Heart left ventricle (tissue), 13 donors: ENCODE data around the gene ALOXE3.

Experiments used
- POLR2A ChIP-seq, 2 donors: fragments of 450-650 bp; IDR thresholded peaks; one replicate each; pipeline ENCODE4 v1.6.1; 2017; ENCODE audit warnings: antibody characterized with exemption in 2 of 2, mild to moderate bottlenecking in 2 of 2, moderate library complexity in 2 of 2
- TF ChIP-seq, protein P1 (sequence below), 12 donors: fragments of 200-600 bp; sonication (generic) in 4 of 12; IDR thresholded peaks; one replicate each; pipeline versions ENCODE4 v1.5.0 to v1.8.0; 2018 to 2022; ENCODE audit warnings: antibody characterized with exemption in 12 of 12, mild to moderate bottlenecking in 5 of 12
- donor health status: ischemic (EF 13 %, LVEDD 7.1; RV severe dilation, severe dysfunction).
- donor health status: DM: no; HTN: yes; CAD: no.
- donor health status: DM: no; HTN: no; CAD: no.
- donor health status: ischemic (EF 25% LVEDD 6.9; RV normal size, moderate dysfunction).
- donor health status: ischemic (EF 25% LVEDD 5.7; RV mildly dilated, moderate dysfunction).
- donor health status: ischemic (EF 35%, LVEDD 5.7; RV mildly dilated, moderate dysfunction).
- donor health status: nonischemic (EF 11% LVEDD 7.7; RV severe dilation, severe dysfunction).
- donor health status: DM: yes; HTN: yes; CAD: no.
- donor health status: PGD.
- donor health status: ischemic (EF 29% LVEDD 5.4; RV normal size, mild dysfunction).
- donor health status: nonischemic (EF 23%, LVEDD 6.1; RV moderate dilation, normal function).

DNA sequence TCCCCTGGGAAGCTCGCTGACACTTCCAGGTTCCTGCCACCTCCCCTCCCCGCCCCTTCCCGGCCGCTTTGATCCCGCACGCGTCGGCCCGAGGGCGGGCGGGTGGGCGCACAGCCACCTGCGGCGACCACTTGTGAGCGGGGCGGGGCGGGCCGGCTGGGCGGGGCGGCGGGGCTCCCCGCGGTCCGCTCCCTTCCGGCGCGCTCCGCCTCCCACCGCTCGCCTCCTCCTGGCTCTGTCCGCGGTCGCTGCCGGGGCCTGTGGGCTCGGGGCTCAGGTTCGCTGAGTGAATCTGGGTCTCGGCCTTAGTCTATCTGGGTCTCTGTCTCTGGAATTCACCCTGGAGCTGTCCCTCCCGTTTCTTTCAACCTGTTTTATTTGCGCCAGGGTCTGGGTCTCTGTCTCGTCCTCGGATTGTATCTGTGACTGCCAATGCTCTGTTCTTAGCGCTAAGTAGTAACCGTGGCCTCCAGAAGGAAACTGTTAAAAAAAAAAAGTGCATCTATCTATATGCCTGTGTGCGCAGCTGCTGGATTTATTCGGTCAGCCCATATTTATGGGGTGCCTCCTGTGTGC, 8.3 kb upstream of the ALOXE3 start:
- TF ChIP-seq, protein P1, sequence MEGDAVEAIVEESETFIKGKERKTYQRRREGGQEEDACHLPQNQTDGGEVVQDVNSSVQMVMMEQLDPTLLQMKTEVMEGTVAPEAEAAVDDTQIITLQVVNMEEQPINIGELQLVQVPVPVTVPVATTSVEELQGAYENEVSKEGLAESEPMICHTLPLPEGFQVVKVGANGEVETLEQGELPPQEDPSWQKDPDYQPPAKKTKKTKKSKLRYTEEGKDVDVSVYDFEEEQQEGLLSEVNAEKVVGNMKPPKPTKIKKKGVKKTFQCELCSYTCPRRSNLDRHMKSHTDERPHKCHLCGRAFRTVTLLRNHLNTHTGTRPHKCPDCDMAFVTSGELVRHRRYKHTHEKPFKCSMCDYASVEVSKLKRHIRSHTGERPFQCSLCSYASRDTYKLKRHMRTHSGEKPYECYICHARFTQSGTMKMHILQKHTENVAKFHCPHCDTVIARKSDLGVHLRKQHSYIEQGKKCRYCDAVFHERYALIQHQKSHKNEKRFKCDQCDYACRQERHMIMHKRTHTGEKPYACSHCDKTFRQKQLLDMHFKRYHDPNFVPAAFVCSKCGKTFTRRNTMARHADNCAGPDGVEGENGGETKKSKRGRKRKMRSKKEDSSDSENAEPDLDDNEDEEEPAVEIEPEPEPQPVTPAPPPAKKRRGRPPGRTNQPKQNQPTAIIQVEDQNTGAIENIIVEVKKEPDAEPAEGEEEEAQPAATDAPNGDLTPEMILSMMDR (IDR thresholded peaks at IDR 0.05): no peak
- TF ChIP-seq POLR2A (IDR thresholded peaks at IDR 0.05): no peak
